NCI-H1105 (cell line): ENCODE data around the gene LHFPL6.
"Not testable (repeated sequence)": the region's sequence is repeated elsewhere in the genome, so short reads cannot be mapped to it uniquely, and the experiment has no call there.

Experiments
- DNase-seq: peaks from one replicate; lab custom pipeline; 2025; lab: John Stamatoyannopoulos, UW

Gene LHFPL6

DNA sequence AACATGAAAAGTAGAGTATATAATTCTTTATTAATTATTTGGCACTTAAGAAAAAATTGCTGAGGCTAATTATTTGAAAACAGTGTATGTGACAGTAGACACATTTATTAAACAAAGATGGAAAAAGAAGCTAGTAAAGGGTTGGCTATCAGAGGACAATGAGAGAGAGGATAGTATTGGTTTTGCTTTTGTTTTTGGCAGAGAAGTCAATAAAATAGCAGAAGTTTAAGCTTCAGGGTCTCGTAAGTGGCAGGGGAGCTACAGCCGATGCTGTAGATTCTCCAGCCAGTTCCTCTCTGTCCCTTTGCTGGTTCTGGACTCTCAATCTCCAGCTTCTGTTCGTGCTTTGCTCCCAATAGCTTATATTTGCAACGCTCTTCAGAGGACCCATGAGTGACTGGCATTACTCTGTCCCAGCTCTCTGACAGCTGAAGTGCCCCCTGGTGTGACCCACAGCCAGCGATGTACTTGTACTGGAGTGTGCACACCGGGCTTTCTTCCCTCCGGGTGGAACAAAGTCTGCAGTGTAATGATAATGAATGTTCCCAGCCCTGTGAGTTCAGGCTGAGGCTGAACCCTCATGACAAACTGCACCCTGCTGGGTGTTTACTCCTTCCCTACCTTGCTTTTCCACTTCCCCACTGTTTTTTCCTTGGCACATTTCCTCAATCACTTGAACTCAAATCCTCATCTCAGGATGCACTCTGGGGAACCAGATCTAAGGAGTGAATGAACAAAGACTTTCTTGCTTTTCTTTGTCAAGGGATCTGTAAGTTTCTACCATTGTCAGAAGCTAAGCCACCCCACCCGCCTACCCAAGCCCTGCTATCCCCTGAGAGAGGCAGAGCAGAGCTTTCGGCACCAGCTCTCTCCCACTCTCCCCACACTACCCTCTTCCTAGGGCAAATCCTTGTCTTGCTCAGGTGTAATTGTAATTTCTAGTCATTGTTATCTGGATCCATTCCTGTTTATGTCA, 254.8 kb downstream of the LHFPL6 start:
- no peak for DNase-seq

DNA sequence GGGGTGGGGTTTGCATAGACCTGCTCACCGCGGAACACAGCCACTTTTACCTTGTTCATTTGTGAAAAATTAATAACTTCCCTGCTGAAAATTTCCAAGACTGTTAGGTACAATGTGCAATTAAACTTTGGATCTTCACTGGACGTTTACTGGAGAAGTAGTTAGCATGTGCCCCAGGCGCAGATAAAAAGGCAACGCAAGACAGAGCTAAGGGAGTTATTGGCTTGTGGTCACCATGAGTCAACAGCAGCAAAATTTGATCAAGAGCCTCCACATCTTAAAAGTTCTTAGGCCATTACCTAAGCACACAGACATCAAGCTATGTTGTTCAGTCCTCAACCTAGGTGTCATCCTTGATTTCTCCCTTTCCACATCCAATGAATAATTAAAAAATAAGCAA, 257.0 kb downstream of the LHFPL6 start:
- no peak for DNase-seq

DNA sequence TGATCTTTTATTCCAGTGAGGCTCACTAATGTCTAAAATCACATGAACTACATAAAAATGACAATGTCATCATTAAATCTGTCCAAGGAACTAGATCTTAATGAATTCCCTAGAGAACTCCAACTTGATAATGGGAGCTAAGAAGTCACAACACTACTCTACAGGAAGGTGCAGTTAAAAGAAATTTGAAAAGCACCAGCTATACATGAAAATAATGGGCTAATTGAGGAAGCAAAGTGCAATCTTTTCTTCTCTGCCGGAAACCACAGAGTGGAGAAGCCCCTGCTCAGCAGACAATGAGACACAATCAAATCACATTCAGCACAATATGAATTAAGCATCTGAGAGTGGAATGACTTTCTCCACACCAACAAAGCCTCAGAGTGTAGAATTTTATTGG, 261.7 kb downstream of the LHFPL6 start:
- no peak for DNase-seq

DNA sequence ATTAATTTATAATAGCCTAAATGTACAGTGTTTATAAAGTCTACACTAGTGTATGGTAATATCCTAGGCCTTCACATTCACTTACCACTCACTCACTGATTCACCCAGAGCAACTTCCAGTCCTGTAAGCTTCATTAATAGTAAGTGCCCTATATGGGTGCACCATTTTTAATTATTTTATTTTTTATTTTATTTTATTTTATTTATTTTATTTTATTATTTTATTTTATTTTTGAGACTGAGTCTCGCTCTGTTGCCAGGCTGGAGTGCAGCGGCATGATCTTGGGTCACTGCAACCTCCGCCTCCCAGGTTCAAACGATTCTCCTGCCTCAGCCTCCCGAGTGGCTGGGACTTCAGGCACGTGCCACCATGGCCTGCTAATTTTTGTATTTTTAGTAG, 264.9 kb downstream of the LHFPL6 start:
- DNase-seq: not testable (repeated sequence)

DNA sequence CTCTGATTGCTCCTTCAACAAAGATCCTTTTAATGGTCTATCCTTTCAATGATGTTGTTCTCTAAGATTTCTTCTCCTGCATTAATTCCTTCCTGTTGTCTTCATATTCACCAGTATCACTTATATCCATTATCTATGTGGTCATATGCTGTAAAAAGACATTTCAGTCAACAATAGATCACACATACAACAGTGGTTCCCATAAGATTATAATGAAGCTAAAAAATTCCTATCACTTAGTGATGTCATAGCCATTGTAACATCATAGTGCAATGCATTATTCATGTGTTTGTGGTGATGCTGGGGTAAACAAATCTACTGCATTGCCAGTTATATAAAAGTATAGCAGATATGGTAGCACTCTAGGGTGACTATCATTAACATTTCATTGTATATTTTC, 266.1 kb downstream of the LHFPL6 start:
- DNase-seq: no peak

DNA sequence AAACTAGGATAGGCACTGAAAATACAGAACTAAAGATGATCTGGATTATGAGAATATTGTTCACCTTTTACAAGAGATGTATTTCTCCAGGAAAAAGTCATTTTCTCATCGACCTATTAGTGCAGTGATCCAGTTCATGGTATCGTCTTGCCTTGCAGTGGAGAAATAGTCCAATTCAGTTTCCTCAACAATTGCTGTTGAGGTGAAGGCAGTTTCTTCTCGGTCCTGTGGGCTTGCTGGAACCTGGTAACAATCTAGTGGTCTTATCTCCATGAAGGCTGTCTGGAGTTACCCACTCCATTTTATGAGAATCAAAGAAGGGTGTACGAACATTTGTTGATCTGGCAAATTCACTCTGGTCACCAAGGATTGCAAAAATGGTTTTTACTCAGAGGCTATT, 266.8 kb downstream of the LHFPL6 start:
- no peak for DNase-seq

DNA sequence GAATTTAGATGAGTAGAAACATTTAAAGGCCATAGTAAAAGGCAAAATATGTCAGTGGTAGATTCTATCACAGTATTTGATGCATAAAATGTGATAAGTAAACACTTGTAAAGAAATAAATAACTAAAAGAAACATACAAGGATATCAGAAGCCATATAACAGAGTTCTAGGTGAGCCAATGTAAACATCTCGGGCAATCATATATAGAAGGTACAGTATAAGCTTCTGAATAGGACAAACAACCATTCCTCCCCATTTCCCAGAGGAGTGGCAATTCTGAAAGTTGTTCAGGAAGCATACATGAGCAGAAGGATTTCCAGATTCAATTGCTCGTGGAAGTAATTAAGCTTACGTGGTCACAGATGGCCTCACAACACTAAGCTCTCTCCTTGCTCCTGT, 267.3 kb downstream of the LHFPL6 start:
- no peak for DNase-seq

DNA sequence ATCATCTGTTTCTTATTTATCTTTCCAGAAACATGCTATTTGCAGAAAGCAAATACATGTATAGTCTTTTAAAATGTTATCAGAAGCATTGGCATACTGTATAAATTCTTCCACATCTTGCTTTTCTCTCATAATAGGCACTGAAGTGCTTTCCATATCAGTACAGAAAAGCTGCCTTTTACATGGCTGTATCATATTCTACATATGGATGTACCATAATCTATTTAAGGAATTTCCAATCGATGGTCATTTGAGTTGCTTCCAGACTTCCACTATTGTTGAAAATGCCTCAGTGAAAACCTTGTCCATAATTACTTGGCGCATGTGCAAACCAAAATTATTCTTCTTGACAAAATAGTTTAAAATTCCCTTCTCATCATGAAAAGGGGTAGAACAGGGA, 272.5 kb downstream of the LHFPL6 start:
- no peak for DNase-seq

DNA sequence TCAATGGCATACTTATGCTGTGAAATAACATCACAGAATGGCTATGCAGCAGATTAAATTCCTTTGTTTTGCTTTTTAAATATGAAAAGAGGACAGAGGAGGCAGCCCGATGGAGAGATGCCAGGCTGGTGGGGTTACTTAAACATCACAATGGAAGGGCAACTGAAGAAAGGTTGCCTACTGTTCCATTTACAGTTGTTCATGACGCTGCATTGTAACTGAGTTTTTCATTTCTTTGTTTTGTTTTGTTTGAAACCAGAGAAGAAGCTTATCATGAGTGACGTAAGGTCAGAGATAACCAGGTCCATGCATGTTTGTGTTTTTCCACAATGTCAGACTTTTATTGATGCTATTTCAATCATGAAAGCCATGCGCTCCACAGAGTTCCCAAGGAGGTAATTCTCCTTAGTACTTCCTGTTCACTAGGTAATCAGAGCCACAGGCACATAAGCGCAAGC, 273.8 kb downstream of the LHFPL6 start:
- DNase-seq: no peak

DNA sequence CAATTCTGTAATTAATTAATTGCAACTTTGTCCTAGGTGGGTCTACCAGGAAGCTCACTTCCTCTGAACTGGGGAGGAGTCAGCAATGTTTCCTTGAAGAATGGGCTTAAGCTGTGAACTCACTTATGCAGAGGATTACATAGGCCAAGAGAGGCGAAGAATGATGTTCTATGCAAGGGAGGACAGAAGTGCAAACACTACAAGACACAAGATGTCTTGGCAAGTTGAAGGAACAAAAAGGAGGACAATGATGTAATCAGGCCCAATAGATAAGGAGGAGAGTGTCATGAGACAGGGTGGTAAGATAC, 275.9 kb downstream of the LHFPL6 start:
- DNase-seq: no peak

DNA sequence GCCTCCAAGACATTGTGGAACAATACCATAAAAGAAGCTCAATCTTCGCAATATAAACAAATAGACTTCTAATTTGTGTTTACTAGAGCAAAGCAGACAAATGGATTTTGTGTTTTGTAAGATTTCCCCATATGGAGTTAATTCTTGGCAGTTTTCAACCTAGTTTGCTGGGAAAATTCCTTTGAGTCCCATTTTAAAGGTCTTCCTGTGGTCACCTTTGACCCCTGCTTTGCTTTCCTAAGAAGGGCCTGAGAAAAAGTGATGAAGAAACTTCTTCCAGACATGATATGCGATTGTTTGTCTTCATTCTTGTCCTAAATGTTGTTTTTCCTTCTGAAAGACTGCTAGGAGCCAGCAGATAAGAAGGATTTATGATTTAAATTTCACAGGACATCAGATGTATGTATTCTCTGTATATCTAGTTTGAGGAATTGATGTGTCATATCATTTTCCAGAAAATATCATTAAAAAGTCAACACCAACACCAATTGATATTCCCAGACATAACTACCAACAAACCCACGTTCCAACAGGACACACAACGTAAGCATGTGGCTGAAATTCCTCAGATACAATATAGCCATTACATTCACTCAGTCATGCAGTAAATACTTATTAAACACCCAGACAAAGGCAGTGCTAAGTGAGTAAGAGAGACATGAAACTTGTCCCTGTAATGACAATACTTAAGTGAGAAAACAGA, 276.4 kb downstream of the LHFPL6 start:
- no peak for DNase-seq

DNA sequence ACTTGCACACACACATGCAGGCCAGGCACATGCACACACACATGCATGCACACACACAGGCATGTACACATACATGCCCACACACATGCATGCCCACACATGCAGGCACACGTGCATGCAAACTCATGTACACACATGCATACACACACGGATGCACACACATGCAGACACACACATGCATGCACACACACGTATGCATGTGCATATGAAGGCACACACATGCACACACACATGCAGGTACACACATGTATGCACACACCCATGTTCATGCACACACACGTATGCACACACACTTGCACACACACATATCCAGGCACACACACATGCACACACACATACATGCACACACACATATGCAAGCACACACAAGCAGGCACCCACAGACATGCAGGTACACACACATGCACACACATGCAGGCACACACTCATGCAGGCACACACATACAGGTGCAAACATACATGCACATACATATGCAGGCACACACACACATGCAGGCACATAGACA, 278.1 kb downstream of the LHFPL6 start:
- no peak for DNase-seq

DNA sequence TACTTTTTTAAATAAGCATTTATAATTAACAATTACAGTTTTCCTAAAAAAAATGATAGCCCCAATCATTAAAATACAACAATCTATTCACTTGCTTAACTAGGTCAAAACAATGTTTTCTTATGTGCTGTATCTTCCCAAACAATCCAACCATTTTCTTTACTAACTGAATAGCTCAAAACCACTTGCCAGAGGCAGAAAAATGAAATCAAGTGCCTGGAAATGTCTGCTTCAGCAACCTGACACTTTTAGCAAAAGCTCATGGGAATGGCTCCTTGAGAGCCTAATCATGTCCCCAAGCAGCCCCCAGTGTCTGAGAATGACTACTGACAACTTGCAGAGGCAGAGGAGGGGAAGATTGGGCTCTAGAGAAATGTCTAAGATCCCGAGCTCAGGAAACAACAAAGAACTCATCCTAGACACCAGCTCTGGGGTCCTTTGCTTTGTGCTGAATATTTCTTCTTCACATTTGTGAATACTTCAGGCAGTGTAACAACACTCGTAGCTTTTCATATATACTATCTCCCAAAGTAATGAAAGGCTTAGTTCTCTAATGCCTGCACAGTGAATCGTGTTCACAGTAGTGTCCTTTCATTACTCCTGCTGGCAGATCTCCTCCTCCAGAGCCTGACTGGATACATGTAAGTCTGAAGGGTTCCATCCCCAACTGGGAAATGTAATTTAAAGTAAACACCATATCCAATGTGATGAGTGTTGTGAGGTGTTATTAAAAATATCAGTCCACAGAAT, 280.0 kb downstream of the LHFPL6 start:
- DNase-seq: no peak

DNA sequence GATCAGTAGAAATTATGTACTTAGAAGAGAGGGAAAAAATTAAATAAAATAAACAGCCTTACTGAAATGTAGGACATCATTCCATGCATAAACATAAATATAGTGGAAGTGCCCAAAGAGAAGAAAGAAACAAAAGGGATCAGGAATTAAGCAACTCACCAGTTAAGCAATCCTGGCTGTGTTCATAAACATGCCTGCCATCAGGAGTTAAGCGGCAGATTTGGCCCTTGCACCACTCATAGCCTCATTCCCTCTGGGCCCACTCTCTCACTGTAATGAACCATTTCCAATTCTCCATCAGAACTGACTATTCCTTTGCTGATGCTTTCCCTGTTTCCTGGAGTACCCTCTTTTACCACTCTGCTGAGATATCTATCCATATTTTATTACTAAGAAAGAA, 281.4 kb downstream of the LHFPL6 start:
- DNase-seq: no peak

DNA sequence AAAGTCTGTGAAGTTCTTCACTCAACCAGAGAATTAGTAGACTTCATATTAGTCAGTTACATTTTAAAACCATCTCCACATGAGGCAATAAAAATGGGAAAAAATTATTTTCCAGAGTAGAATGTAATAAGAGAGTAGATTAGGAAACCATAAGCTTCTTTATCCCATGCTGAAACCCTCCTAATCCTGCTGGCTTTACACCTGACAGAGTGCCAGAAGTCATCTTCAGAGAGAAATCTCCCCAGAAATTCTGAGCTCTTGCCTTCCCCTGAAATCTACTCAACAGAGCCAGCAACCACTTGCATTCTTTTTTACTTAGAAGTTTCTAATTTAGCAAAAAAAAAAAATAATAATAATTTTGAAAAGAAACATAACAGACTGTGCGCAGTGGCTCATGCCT, 284.8 kb downstream of the LHFPL6 start:
- no peak for DNase-seq

DNA sequence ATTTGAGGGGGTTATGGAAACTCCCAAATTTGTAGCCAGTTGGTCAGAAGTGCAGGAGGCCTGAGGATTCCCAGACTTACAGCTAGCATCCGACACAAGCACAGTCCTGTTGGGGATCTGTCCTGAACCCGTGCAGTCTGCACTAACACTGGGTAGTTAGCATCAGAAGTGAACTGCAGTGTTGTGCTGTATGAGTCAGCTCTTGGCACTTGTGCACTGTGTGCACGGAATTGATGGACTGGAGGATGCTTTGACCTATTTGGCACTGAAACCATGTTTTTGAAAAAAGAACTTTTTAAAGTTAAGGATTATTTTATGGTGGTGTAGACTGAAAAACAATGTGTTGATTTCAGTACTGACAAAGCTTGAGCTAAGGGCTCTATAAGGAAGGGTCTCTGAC, 285.7 kb downstream of the LHFPL6 start:
- DNase-seq: no peak

DNA sequence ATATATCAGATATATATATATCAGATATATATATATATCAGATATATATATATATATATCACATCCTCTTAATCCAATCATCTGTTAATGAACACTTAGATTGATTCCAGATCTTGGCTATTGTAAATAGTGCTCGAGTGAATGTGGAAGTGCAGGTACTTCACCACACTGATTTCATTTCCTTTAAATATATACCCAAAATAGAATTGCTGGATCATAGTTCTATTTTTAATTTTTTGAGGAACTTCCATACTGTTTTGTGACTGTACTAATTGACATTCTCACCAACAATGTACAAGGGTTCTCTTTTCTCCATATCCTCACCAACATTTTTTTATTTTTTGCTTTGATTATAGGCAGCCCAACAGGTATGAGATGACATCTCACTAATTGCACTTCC, 287.2 kb downstream of the LHFPL6 start:
- no peak for DNase-seq

DNA sequence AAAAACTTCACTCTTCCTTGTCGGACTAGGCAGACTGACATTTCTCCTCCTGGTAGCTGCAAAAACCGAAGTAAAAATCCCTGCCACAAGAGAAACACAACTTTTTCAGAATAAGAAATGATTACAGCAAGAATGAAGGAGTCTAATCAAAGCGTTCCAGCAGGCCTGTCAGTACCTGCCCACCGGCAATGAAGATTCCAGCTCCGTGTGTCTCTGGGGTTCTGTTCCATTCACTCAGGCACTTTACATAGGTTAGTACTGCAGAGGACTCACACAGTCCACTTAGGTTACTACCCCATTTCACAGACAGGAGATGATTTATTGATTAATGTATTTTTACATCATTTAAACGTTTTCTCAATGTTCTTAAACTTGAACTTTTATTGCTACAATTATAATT, 289.3 kb downstream of the LHFPL6 start:
- no peak for DNase-seq

DNA sequence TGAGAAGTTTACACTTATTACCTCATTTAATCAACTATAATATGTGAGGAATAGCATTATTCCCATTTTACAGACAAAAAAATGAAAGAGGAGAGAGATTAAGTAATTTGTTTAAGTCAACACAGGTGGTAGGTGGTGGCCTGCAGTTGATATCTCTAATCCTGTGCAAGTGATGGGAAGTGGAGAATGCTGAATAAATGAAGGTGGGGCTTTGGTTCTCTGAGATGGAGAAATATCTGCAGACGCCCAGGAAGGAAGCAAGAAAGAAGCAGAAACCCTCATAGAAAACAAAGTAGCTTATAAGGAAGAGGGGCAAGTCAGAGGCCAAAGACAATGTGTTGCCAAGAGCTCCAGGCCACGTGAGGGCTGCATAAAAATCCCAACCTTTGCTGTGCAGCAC, 290.4 kb downstream of the LHFPL6 start:
- DNase-seq: no peak

DNA sequence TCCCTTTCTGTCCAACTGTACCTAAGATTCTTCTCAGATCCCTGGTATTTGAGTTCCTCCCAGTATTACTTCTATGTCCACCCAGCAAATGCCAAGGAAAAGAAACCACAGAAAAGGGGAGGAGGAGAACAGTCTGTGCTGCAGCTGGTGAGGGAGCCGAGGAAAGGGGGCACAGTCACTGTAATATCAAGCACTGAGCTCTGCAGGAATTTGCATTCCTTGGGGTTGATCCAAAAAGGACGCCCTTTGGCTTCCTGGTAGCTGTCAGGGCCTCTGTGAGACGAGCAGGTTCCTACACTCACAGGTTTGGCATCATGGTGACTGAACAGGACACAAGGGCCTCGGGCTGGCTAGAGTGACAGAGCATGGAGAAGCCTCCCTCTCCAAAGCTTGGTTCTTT, 291.4 kb downstream of the LHFPL6 start:
- no peak for DNase-seq

DNA sequence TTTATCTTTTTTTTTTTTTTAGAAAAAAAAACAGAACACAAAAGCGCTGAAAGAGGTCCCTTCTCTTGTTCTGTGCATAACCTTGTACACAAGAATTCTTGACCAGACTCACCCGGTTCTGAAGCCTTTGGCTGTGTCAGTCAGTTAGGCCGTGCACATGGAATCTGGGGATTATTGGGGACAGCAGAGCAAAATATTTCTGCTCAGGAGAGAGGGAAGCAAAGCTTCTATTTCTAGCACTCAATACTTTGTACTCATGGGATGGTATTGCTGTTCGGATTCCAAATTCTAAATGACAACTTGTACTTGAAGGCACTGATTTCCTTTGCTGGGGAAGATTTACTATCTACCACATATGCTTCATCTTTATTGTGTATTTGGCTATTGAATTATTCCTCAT, 292.0 kb downstream of the LHFPL6 start:
- no peak for DNase-seq
